HG03159 (cell line): ENCODE measurements around the gene ARHGEF16.

ENCODE experiments used
- ATAC-seq: cut with Tn5 transposase; IDR thresholded peaks from one replicate; pipeline ENCODE4 v1.9.1; 2021; ENCODE audit warnings: mild to moderate bottlenecking, moderate library complexity; ENCODE audit not compliant: unreplicated experiment

Gene ARHGEF16

GRCh38 chr1:3453891-3454810 is at the start of gene ARHGEF16:
ARHGEF16 (plus strand) TSS chr1:3454665; CDS start chr1:3463085, 8,420 bp downstream.
- no peak for ATAC-seq

- ATAC-seq, result no peak
These were observed 49.7 kb upstream of the ARHGEF16 start for GRCh38 chr1:3404801-3405200.

- no peak for ATAC-seq
These were observed 49.0 kb upstream of the ARHGEF16 start for GRCh38 chr1:3405491-3405890.

GRCh38 chr1:3405974-3406867 is 48.2 kb upstream of the ARHGEF16 start:
- no peak for ATAC-seq

GRCh38 chr1:3407021-3407420 is 47.4 kb upstream of the ARHGEF16 start:
- ATAC-seq, result no peak

GRCh38 chr1:3408751-3409266 is 45.7 kb upstream of the ARHGEF16 start:
- no peak for ATAC-seq

- no peak for ATAC-seq
These were observed 44.9 kb upstream of the ARHGEF16 start for GRCh38 chr1:3409366-3410141.

GRCh38 chr1:3410142-3410925 is 44.1 kb upstream of the ARHGEF16 start:
- no peak for ATAC-seq

GRCh38 chr1:3411806-3412205 is 42.7 kb upstream of the ARHGEF16 start:
- ATAC-seq, result no peak

GRCh38 chr1:3412376-3412775 is 42.1 kb upstream of the ARHGEF16 start:
- no peak for ATAC-seq

- ATAC-seq, result no peak
These were observed 40.3 kb upstream of the ARHGEF16 start for GRCh38 chr1:3413975-3414710.

GRCh38 chr1:3415260-3416090 is 39.0 kb upstream of the ARHGEF16 start:
- no peak for ATAC-seq

- ATAC-seq, result no peak
These were observed 37.3 kb upstream of the ARHGEF16 start for GRCh38 chr1:3417082-3417739.

- no peak for ATAC-seq
These were observed 36.5 kb upstream of the ARHGEF16 start for GRCh38 chr1:3417934-3418333.

- no peak for ATAC-seq
These were observed 35.9 kb upstream of the ARHGEF16 start for GRCh38 chr1:3418600-3418999.

- ATAC-seq, result no peak
These were observed 34.9 kb upstream of the ARHGEF16 start for GRCh38 chr1:3419415-3420204.
